Endometrial microvascular endothelial cells (primary cell): ENCODE results near the gene FOXO1. TPM values are rescaled to one million over a fixed set of nuclear protein-coding genes. Genes with fewer than 3 reads are reported as not detected.

ENCODE experiments used
- total RNA-seq: library from RNA; depleted of rRNA; stranded (reverse); fragments of >200 nt; gene quantifications from one replicate; pipeline ENCODE4 v1.2.3, GENCODE V29; 2015; ENCODE audit errors: inconsistent ontology term

FOXO1 gene
- total RNA-seq, 1 donor from 2014 or later: 13.7 TPM

Other genes starting within 250 kb of the FOXO1 start
- 12.9 TPM for gene MRPS31, start 104.5 kb upstream of the FOXO1 start, total RNA-seq
- gene SLC25A15, start 123.0 kb upstream of the FOXO1 start, total RNA-seq: 41.9 TPM